GM12878 (cell line): ENCODE data around the gene CNPY1.

Source experiments
- BHLHE40 ChIP-seq, 2 experiments: fragments of 450-650 bp in 1 of 2; IDR thresholded peaks; 2 replicates each; pipeline ENCODE4 v1.6.1; 2011 to 2017; ENCODE audit warnings: low read depth in 2 of 2, borderline replicate concordance in 1 of 2, improper control_type of control experiment in 1 of 2, low read length in 1 of 2, mild to moderate bottlenecking in 1 of 2
- BRCA1 ChIP-seq: IDR thresholded peaks from 2 replicates; pipeline ENCODE4 v1.6.1; 2011; ENCODE audit warnings: low read depth, low read length, improper control_type of control experiment
- EP300 ChIP-seq, 2 experiments: fragments of 150-350 bp in 1 of 2; IDR thresholded peaks; 2 replicates each; pipeline ENCODE4 v1.6.1; 2011 to 2012; ENCODE audit warnings: low read depth in 2 of 2, low read length in 2 of 2, borderline replicate concordance in 1 of 2, improper control_type of control experiment in 1 of 2, inconsistent platforms in 1 of 2; ENCODE audit not compliant: control insufficient read depth in 1 of 2
- IRF4 ChIP-seq: IDR thresholded peaks from 2 replicates; pipeline ENCODE4 v1.6.1; 2011; ENCODE audit warnings: low read depth, low read length
- PRDM15 ChIP-seq: fragments of 450-650 bp; formaldehyde crosslinking; IDR thresholded peaks from 2 replicates; pipeline ENCODE4 v1.4.0; 2020; ENCODE audit warnings: mild to moderate bottlenecking, moderate library complexity
- TF ChIP-seq, protein P1 (sequence below), 3 experiments: IDR thresholded peaks in 2 of 3; conservative IDR thresholded peaks in 1 of 3; 2 replicates each; pipeline ENCODE4 v1.5.1; 2011; ENCODE audit warnings: low read depth in 3 of 3, low read length in 3 of 3, mild to moderate bottlenecking in 3 of 3, control low read depth in 2 of 3, moderate library complexity in 2 of 3, inconsistent platforms in 1 of 3, mixed read lengths in 1 of 3; ENCODE audit not compliant: control insufficient read depth in 2 of 3, insufficient read depth in 1 of 3; ENCODE audit errors: extremely low read depth in 1 of 3

DNA sequence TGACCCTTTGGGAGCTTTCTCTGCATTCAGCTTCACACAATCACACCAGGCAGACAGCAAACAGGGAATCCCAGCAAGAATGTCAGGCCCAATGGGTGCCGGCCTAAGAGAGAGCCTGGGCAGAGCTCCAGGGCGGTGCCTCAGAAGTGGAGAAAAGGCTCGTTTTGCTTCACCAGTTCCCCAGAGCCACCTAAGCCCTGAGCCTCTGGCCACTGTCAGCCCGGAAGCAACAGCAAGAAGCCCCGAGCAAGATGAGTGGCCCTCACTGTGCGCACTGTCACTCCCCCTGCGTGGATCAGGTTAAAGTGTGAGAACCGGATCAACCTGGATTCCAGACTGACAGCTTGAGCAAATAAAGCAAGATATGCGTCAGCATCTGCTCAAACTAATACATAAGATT is 14.7 kb downstream of the CNPY1 start:
- TF ChIP-seq EP300 (IDR thresholded peaks at IDR 0.05; ENCODE audit: borderline replicate concordance in 1 of 2, control insufficient read depth in 1 of 2, low read depth in 2 of 2, low read length in 2 of 2) (no peak), PRDM15 (CRISPR knock-in tag) (no peak), BHLHE40 (IDR thresholded peaks at IDR 0.05; ENCODE audit: borderline replicate concordance in 1 of 2, low read depth in 2 of 2, low read length in 1 of 2) (no peak), BRCA1 (no peak), IRF4 (no peak)
- TF ChIP-seq, protein P1, sequence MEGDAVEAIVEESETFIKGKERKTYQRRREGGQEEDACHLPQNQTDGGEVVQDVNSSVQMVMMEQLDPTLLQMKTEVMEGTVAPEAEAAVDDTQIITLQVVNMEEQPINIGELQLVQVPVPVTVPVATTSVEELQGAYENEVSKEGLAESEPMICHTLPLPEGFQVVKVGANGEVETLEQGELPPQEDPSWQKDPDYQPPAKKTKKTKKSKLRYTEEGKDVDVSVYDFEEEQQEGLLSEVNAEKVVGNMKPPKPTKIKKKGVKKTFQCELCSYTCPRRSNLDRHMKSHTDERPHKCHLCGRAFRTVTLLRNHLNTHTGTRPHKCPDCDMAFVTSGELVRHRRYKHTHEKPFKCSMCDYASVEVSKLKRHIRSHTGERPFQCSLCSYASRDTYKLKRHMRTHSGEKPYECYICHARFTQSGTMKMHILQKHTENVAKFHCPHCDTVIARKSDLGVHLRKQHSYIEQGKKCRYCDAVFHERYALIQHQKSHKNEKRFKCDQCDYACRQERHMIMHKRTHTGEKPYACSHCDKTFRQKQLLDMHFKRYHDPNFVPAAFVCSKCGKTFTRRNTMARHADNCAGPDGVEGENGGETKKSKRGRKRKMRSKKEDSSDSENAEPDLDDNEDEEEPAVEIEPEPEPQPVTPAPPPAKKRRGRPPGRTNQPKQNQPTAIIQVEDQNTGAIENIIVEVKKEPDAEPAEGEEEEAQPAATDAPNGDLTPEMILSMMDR (IDR thresholded peaks at IDR 0.05 in 2 of 3, conservative IDR thresholded peaks at IDR 0.05 in 1 of 3; ENCODE audit: control insufficient read depth in 2 of 3, extremely low read depth in 1 of 3, insufficient read depth in 1 of 3, low read depth in 3 of 3, low read length in 3 of 3) = no peak
